ENCODE results near the gene ASS1. TPM values are rescaled to one million over a fixed set of nuclear protein-coding genes. Genes with fewer than 3 reads are reported as not detected.
A peak's percentile ranks its signal among the peaks of the same experiment; 100 is the strongest.
"Not testable (repeated sequence)": the region's sequence is repeated elsewhere in the genome, so short reads cannot be mapped to it uniquely, and the experiment has no call there.

The ASS1 gene
- total and polyA plus RNA-seq, 12 donors = 27.4 to 147 (median 53.3) TPM

- H3K36me3 ChIP-seq = no peaks in the 10 kb centered on the region
- TF ChIP-seq, protein P1, sequence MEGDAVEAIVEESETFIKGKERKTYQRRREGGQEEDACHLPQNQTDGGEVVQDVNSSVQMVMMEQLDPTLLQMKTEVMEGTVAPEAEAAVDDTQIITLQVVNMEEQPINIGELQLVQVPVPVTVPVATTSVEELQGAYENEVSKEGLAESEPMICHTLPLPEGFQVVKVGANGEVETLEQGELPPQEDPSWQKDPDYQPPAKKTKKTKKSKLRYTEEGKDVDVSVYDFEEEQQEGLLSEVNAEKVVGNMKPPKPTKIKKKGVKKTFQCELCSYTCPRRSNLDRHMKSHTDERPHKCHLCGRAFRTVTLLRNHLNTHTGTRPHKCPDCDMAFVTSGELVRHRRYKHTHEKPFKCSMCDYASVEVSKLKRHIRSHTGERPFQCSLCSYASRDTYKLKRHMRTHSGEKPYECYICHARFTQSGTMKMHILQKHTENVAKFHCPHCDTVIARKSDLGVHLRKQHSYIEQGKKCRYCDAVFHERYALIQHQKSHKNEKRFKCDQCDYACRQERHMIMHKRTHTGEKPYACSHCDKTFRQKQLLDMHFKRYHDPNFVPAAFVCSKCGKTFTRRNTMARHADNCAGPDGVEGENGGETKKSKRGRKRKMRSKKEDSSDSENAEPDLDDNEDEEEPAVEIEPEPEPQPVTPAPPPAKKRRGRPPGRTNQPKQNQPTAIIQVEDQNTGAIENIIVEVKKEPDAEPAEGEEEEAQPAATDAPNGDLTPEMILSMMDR (IDR thresholded peaks at IDR 0.05) = peak in 2 of 9 donors; percentile 7 to 22
- H3K27ac ChIP-seq = no peak overlapping the region
- H3K4me3 ChIP-seq = no peak overlapping the region
- ATAC-seq (peak in 1 of 8 donors; percentile 20), DNase-seq (no peak)
- peaks cover 0 to 24% (median 12%) of the 10 kb centered on the region in 9 donors for H3K4me1 ChIP-seq
- intact Hi-C loops (cut with DNase I) = loop anchor here in 1 of 10 donors (10.0 kb wide), 1 partner anchor 58 kb away; no protein-coding TSS in a partner anchor
- WGBS, 2 donors = 65 to 72% methylated on average over 11 of the region's 11 CpGs
- H3K27me3 ChIP-seq = peaks cover 0 to 26% (median 18%) of the 10 kb centered on the region in 7 donors
- no peaks in the 10 kb centered on the region for H3K9me3 ChIP-seq
Observed at GRCh38 chr9:130432362-130432761, 12.4 kb upstream of the ASS1 start.

DNA sequence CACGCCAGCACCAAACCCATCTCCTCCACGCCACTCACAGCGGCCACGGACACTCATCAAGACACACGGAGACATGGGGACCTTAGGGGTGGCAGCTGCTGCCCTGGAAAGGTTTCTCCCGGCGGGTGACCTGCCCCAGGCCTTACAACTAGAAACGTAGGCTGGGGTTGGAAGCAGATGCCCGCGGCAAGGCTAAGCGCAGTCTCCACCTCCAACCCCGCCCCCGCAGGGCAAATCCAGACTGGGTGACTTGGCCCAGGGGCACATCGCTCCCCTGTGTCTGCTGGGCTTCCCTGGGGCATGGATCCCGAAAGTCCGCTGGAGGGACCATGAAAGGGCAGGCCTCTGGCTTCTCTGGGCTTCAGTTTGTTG, 12.0 kb upstream of the ASS1 start:
- peak in 4 of 8 donors; percentile 3 to 14 (median 8) for ATAC-seq
- intact Hi-C loops (cut with DNase I) = loop anchor here in 1 of 10 donors (10.0 kb wide), 1 partner anchor 58 kb away; no protein-coding TSS in a partner anchor
- H3K4me1 ChIP-seq = peaks cover 0 to 19% (median 9%) of the 10 kb centered on the region in 9 donors
- H3K27me3 ChIP-seq = peaks cover 0 to 26% (median 18%) of the 10 kb centered on the region in 7 donors
- DNase-seq = no peak
- no peak overlapping the region for H3K27ac ChIP-seq
- TF ChIP-seq, protein P1 (IDR thresholded peaks at IDR 0.05) = no peak
- no peaks in the 10 kb centered on the region for H3K9me3 ChIP-seq
- no peaks in the 10 kb centered on the region for H3K36me3 ChIP-seq
- H3K4me3 ChIP-seq = peak overlapping the region in 8 of 10 donors; percentile 6 to 50 (median 38)
- 66 to 67% methylated on average over 16 of the region's 16 CpGs for WGBS, 2 donors

- Histone ChIP-seq H3K27ac (no peak overlapping the region), H3K27me3 (peaks cover 0 to 26% (median 18%) of the 10 kb centered on the region in 7 donors), H3K4me1 (peaks cover 0 to 14% (median 7%) of the 10 kb centered on the region in 9 donors), H3K9me3 (no peaks in the 10 kb centered on the region), H3K36me3 (no peaks in the 10 kb centered on the region), H3K4me3 (peak overlapping the region in 9 of 10 donors; percentile 5 to 50 (median 37))
- WGBS, 2 donors = 7 to 12% methylated on average over 60 to 92 of the region's 92 CpGs
- ATAC-seq (peak; percentile 75 to 90 (median 84)), DNase-seq (peak in 1 of 2 donors; percentile 64)
- intact Hi-C loops (cut with DNase I) = loop anchor here in 1 of 10 donors (10.0 kb wide), 1 partner anchor 59 kb away; no protein-coding TSS in a partner anchor
- TF ChIP-seq, protein P1 (IDR thresholded peaks at IDR 0.05) = peak; percentile 50 to 83 (median 69)
Observed at GRCh38 chr9:130433168-130433946, 11.4 kb upstream of the ASS1 start.

DNA sequence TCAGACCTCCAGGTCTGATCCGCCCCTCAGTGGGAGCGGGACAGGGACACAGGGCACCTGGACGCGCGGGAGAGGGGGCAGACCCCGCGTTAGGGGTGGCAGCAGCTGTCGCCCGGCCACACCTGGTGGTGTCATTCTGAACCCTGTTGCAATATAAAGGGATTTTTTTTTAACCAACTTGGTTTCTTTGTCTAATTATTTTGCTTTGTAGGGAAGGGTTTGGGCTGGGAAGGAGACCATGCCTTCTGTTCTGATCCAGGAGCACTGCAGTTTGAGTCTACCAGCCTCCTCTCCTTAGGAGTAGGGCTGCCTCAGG, 10.9 kb upstream of the ASS1 start:
- ATAC-seq (no peak), DNase-seq (no peak)
- Histone ChIP-seq H3K4me3 (no peak overlapping the region), H3K27me3 (peaks cover 0 to 26% (median 18%) of the 10 kb centered on the region in 7 donors), H3K27ac (no peak overlapping the region), H3K9me3 (no peaks in the 10 kb centered on the region), H3K36me3 (no peaks in the 10 kb centered on the region), H3K4me1 (peaks cover 0 to 13% (median 6%) of the 10 kb centered on the region in 9 donors)
- intact Hi-C loops (cut with DNase I) = loop anchor here in 1 of 10 donors (10.0 kb wide), 1 partner anchor 59 kb away; no protein-coding TSS in a partner anchor
- 53 to 59% methylated on average over 9 of the region's 9 CpGs for WGBS, 2 donors
- TF ChIP-seq, protein P1 (IDR thresholded peaks at IDR 0.05) = no peak

- H3K9me3 ChIP-seq, H3K4me3 ChIP-seq, DNase-seq, H3K27ac ChIP-seq, ATAC-seq, H3K36me3 ChIP-seq: not testable (repeated sequence)
- Histone ChIP-seq H3K27me3 (peaks cover 0 to 26% (median 18%) of the 10 kb centered on the region in 7 donors), H3K4me1 (peaks cover 0 to 13% (median 6%) of the 10 kb centered on the region in 9 donors)
- 91% methylated on average over 5 of the region's 5 CpGs for WGBS, 2 donors
- intact Hi-C loops (cut with DNase I) = loop anchor here in 1 of 10 donors (10.0 kb wide), 1 partner anchor 60 kb away; no protein-coding TSS in a partner anchor
Observed at GRCh38 chr9:130434656-130435055, 10.1 kb upstream of the ASS1 start.
